HUES6 (cell line): ENCODE data around the gene SGIP1.
"Not testable (repeated sequence)": the region's sequence is repeated elsewhere in the genome, so short reads cannot be mapped to it uniquely, and the experiment has no call there.

Experiments used
- H3K27ac ChIP-seq: 2 replicates; pipeline ENCODE4 v1.7.0; 2013; ENCODE audit warnings: low read depth, mild to moderate bottlenecking, low read length, inconsistent platforms
- H3K27me3 ChIP-seq: 2 replicates; pipeline ENCODE4 v1.6.1; 2013; ENCODE audit warnings: low read length; ENCODE audit not compliant: control insufficient read depth, insufficient read depth
- H3K36me3 ChIP-seq: 2 replicates; pipeline ENCODE4 v1.6.1; 2013; ENCODE audit warnings: low read length; ENCODE audit not compliant: control insufficient read depth, insufficient read depth
- H3K4me1 ChIP-seq: 2 replicates; pipeline ENCODE4 v1.6.1; 2013; ENCODE audit warnings: low read length; ENCODE audit not compliant: control insufficient read depth, insufficient read depth
- H3K4me3 ChIP-seq: 2 replicates; pipeline ENCODE4 v1.5.1; 2013; ENCODE audit warnings: low read depth, low read length
- H3K9ac ChIP-seq: one replicate; pipeline ENCODE4 v1.6.1; 2013; ENCODE audit warnings: mild to moderate bottlenecking, low read length
- H3K9me3 ChIP-seq: 2 replicates; pipeline ENCODE4 v1.6.1; 2013; ENCODE audit warnings: low read depth, low read length; ENCODE audit not compliant: control insufficient read depth, insufficient read depth

Gene SGIP1

GRCh38 chr1:66788231-66788939, 254.4 kb downstream of the SGIP1 start:
- H3K9me3 ChIP-seq: no peaks in the 10 kb centered on the region
- H3K27ac ChIP-seq: no peak overlapping the region
- H3K4me3 ChIP-seq: no peak overlapping the region
- H3K9ac ChIP-seq: no peak overlapping the region
- H3K36me3 ChIP-seq: no peaks in the 10 kb centered on the region
- no peaks in the 10 kb centered on the region for H3K4me1 ChIP-seq
- H3K27me3 ChIP-seq: no peaks in the 10 kb centered on the region

- no peak overlapping the region for H3K9ac ChIP-seq
- no peaks in the 10 kb centered on the region for H3K36me3 ChIP-seq
- no peak overlapping the region for H3K4me3 ChIP-seq
- H3K9me3 ChIP-seq: no peaks in the 10 kb centered on the region
- no peaks in the 10 kb centered on the region for H3K4me1 ChIP-seq
- H3K27me3 ChIP-seq: no peaks in the 10 kb centered on the region
- no peak overlapping the region for H3K27ac ChIP-seq
Measured at GRCh38 chr1:66791621-66792610, 258.0 kb downstream of the SGIP1 start.

- not testable (repeated sequence) for H3K4me3 ChIP-seq, H3K27me3 ChIP-seq, H3K9me3 ChIP-seq, H3K4me1 ChIP-seq, H3K9ac ChIP-seq, H3K27ac ChIP-seq, H3K36me3 ChIP-seq
Measured at GRCh38 chr1:66795839-66796238, 261.9 kb downstream of the SGIP1 start.
